ENCODE measurements around the gene HCN2. TPM values are rescaled to one million over a fixed set of nuclear protein-coding genes. Genes with fewer than 3 reads are reported as not detected.
A peak's percentile ranks its signal among the peaks of the same experiment; 100 is the strongest.

HCN2 gene
- total and polyA plus RNA-seq, 9 of the 15 experiments (the other 6 are each of a cell fraction or from before 2014, with no cell fraction given) = 0.29 to 4.2 (median 0.82) TPM; not detected in 2

DNA sequence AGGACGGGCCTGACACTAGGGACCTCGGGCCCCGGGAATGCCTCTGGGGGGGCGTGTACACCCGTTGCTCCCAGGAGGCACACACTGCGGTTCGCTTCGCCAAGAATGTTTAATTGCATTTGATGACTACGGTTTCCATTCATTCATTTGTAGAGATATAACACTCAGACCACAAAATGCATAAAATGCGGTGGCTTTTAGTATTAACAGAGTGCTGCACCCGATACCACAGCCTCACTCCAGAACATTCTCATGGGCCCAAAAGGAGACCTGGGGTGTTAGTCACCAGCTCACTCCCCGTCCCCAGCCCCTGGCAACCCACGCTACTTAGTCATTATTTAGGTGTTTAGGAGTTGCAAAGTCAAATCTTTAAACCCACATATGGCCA, 21.8 kb downstream of the HCN2 start:
- intact Hi-C loops (cut with micrococcal nuclease) = no loop called here
- peak overlapping the region; percentile 91; the same call in 1 of the 2 replicates for H2AFZ ChIP-seq (ENCODE audit: low read depth, low read length)
- peak overlapping the region; percentile 74 for H3K4me2 ChIP-seq (ENCODE audit: insufficient read depth, low read length)
- H3K27me3 ChIP-seq (ENCODE audit: control insufficient read depth in 2 of 2, insufficient read depth in 2 of 2, low read length in 2 of 2) = no peaks in the 10 kb centered on the region
- ChIA-PET CTCF (ENCODE audit: low intra/inter-chr PET ratio) (no interaction called here), POLR2A (no interaction called here)
- no peaks in the 10 kb centered on the region for H3K79me2 ChIP-seq (ENCODE audit: control insufficient read depth, insufficient read depth, low read length)
- H3K4me3 ChIP-seq = no peak overlapping the region
- no TSS peak for BruUV-seq (replicated peaks)
- no peak for DNase-seq (ENCODE audit: extremely low read depth in 1 of 4, low spot score in 3 of 4)
- peaks cover 17 to 60% of the 10 kb centered on the region in 2 experiments for H3K4me1 ChIP-seq (replicated peaks in 1 of 2; ENCODE audit: control insufficient read depth in 2 of 2, insufficient read depth in 2 of 2, low read length in 2 of 2)
- peak overlapping the region; percentile 63 to 91; a peak in 3 of 4 replicates for H3K9ac ChIP-seq (ENCODE audit: insufficient read depth in 1 of 2, low read depth in 2 of 2, low read length in 2 of 2)
- H3K36me3 ChIP-seq (ENCODE audit: control insufficient read depth, insufficient read depth, low read length) = peaks cover 28% of the 10 kb centered on the region; the same call in 2 of the 3 replicates
- in situ Hi-C loops (cut with MboI) = no loop called here
- H3K27ac ChIP-seq (ENCODE audit: extremely low read depth, low read depth, low read length) = peak overlapping the region; percentile 76
- FAIRE-seq = peak; percentile 66
- TF ChIP-seq MBD2 (IDR thresholded peaks at IDR 0.05; ENCODE audit: borderline replicate concordance, low read depth) (no peak), ATF2 (CRISPR knock-in tag; IDR thresholded peaks at IDR 0.05) (no peak), SMAD1 (IDR thresholded peaks at IDR 0.05; ENCODE audit: low read depth, low read length, partially characterized antibody) (no peak), ZNF217 (CRISPR knock-in tag; IDR thresholded peaks at IDR 0.05) (no peak), ZNF408 (CRISPR knock-in tag; IDR thresholded peaks at IDR 0.05; ENCODE audit: low read depth) (no peak), CREB3 (tag; conservative IDR thresholded peaks at IDR 0.05; ENCODE audit: low read depth) (no peak), ZFP36 (IDR thresholded peaks at IDR 0.05; ENCODE audit: low read depth, low read length, partially characterized antibody) (no peak), ZBTB43 (CRISPR knock-in tag; IDR thresholded peaks at IDR 0.05) (no peak), POLR2A (conservative IDR thresholded peaks at IDR 0.05) (no peak), PHB (CRISPR knock-in tag; IDR thresholded peaks at IDR 0.05) (no peak)
- TF ChIP-seq, protein P1, sequence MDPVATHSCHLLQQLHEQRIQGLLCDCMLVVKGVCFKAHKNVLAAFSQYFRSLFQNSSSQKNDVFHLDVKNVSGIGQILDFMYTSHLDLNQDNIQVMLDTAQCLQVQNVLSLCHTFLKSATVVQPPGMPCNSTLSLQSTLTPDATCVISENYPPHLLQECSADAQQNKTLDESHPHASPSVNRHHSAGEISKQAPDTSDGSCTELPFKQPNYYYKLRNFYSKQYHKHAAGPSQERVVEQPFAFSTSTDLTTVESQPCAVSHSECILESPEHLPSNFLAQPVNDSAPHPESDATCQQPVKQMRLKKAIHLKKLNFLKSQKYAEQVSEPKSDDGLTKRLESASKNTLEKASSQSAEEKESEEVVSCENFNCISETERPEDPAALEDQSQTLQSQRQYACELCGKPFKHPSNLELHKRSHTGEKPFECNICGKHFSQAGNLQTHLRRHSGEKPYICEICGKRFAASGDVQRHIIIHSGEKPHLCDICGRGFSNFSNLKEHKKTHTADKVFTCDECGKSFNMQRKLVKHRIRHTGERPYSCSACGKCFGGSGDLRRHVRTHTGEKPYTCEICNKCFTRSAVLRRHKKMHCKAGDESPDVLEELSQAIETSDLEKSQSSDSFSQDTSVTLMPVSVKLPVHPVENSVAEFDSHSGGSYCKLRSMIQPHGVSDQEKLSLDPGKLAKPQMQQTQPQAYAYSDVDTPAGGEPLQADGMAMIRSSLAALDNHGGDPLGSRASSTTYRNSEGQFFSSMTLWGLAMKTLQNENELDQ (CRISPR knock-in tag; IDR thresholded peaks at IDR 0.05; ENCODE audit: borderline replicate concordance) = no peak
- TF ChIP-seq, protein P2, sequence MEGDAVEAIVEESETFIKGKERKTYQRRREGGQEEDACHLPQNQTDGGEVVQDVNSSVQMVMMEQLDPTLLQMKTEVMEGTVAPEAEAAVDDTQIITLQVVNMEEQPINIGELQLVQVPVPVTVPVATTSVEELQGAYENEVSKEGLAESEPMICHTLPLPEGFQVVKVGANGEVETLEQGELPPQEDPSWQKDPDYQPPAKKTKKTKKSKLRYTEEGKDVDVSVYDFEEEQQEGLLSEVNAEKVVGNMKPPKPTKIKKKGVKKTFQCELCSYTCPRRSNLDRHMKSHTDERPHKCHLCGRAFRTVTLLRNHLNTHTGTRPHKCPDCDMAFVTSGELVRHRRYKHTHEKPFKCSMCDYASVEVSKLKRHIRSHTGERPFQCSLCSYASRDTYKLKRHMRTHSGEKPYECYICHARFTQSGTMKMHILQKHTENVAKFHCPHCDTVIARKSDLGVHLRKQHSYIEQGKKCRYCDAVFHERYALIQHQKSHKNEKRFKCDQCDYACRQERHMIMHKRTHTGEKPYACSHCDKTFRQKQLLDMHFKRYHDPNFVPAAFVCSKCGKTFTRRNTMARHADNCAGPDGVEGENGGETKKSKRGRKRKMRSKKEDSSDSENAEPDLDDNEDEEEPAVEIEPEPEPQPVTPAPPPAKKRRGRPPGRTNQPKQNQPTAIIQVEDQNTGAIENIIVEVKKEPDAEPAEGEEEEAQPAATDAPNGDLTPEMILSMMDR (IDR thresholded peaks at IDR 0.05 in 2 of 3, conservative IDR thresholded peaks at IDR 0.05 in 1 of 3; ENCODE audit: insufficient read depth in 2 of 3, low read depth in 1 of 3, low read length in 3 of 3) = no peak
- no peaks in the 10 kb centered on the region; the same call in 1 of the 2 replicates for H3K9me3 ChIP-seq (replicated peaks; ENCODE audit: control insufficient read depth, insufficient read depth, low read depth, low read length)
- ATAC-seq = no peak
- 76% methylated on average over 13 of the region's 13 CpGs for WGBS (ENCODE audit: insufficient coverage, low coverage, missing lambda C conversion rate)
- H4K20me1 ChIP-seq (replicated peaks; ENCODE audit: control insufficient read depth, insufficient read depth, low read length) = no peaks in the 10 kb centered on the region
- H3K9me1 ChIP-seq (ENCODE audit: control insufficient read depth, insufficient read depth, low read length) = no peaks in the 10 kb centered on the region
